Measurements from ENCODE around the gene SMYD1.

Gene SMYD1

DNA sequence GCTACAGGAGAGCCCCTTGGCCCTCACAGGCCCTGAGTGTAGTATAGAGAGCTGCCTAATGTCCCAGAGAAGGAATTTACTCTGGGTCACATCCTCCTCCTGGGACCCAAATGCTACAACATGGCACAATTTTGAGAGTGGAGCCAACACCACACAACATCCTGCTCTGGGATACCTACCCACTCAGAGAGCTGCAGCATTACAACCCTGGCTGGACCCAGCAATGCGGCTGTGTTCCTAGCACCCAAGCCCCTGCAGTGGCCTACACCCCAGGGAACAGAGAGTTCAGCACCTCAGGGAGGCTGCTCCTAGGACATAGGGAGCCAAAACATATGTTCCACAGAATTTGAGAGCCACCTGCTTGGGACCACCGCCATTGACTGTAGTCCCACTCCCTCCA lies 79.5 kb downstream of the SMYD1 start:
- DNase-seq, result no peak

DNA sequence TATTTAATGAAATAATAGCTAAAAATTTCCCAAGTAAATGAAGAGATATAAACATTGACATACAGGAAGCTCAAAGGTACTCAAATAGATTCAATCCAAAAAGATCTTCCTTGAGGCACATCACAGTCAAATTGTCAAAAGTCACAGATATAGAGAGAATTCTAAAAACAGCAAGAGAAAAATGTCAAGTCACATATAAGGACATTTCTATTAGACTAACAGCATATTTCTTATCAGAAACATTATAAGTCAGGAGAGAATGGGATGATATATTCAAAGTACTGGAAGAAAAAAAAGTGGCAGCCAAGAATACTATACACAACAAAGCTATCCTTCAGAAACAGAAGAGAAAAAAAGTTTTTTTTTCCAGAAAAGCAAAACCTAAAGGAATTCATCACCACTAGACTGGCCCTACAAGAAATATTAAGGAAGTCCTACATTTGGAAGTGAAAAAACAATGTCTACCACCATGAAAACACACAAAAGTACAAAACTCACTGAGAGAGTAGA lies 81.4 kb downstream of the SMYD1 start:
- no peak for DNase-seq

DNA sequence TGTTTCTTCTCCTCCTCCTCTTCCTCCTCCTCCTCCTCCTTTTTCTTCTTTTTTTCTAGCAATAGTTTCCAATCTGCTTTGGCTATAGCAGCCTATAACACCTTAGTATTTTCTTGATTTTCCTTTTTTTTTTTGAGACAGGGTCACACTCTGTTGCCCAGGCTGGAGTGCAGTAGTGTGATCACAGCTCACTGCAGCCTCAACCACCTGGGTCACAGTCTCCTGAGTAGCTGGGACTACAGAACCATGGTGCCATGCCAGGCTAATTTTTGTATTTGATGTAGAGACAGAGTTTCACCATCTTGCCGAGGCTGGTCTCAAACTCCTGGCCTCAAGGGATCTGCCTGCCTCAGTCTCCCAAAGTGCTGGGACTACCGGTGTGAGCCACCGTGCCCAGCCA lies 91.9 kb downstream of the SMYD1 start:
- no peak for DNase-seq

DNA sequence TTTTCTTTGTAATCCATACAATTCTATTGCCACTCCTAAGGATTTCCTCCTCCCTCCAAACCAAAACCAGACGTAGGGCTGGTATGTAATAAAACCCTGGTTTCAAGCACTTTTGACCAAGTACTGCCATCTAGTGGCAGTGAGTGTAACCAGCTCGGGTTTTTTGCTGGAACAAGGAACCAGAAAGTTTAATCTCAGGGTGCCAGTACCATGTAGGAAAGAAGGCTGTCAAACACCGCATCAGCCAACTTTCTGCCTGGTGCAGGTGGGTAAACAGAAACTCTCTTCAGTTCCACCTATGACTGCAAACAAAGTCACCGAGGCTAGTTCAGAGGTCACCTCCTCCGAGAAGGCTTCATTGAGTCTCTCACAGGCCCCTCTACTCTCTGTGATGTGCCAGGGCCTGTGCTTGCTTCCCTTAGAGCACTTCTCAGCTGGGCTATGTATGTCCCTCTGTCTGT lies 92.4 kb downstream of the SMYD1 start:
- no peak for DNase-seq

DNA sequence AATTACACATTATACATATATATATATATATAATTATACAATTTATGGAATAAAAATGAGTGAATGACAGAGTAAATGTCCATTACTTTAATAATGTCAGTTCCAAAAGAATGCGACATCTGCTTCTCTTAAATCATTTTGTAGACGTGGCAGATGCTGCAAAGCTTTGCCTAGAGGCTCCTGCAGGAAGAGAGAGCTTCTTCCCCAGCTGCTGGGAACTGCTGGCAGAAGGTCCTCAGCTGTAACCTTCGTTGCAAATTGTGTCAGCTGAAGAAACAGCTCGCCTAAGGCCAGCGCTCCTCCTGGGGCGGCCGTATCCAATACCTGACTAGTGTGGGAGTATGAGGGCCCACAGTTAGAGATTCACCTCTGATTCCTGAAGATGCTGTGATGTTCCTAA lies 92.9 kb downstream of the SMYD1 start:
- DNase-seq, result no peak

DNA sequence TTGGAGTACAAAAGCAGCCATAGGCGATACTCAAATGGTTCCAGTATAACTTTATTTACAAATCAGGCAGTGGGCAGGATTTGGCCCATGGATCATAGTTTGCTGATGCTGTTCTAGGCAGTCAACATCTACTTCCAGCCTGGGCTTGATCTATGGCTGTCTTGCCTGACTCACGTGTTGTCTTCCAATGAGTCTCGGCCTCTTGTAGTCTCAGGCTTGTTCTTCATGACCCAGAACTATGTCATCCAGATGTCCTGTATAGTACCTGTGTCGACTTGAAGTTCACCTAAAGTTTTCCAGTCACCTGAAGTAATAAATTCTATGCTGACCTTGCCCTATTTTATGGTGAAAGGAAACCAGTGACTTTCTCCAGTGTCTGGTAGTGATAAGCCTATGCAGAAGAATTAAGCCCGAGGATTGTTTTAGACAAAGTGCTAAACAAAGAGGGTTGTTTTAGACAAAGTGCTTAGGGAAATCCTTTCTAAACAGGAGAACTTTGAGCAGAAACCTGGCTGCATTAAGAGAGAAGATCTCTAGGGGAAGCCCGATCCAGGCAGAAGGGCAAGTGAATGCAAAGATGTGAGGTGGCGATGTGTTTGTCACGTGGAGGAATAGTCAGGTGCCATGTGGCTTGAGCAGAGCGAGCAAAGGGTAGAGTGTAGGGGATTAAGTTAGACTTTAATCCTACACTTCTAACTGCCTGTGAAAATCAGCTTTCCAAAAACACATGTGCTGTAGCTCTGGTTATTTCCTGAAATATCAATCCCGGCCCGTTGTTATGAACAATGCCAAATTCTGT lies 94.0 kb downstream of the SMYD1 start:
- no peak for DNase-seq
